ENCODE data around the gene KRTAP5-1. TPM values are rescaled to one million over a fixed set of nuclear protein-coding genes. Genes with fewer than 3 reads are reported as not detected.

Gene KRTAP5-1
- total RNA-seq, 2 experiments from 2014 or later: not detected

GRCh38 chr11:1546077-1546535, 39.0 kb downstream of the KRTAP5-1 start:
- CTCF ChIA-PET (ENCODE audit: unreplicated experiment): interaction anchor here (1.0 kb wide), 1 partner anchor 29 kb away, joined by 5 read pairs; no protein-coding TSS in a partner anchor
- H3K9me2 ChIP-seq (ENCODE audit: insufficient read depth, low read length): no peaks in the 10 kb centered on the region
- no peaks in the 10 kb centered on the region for H3K9me3 ChIP-seq (ENCODE audit: low read length)
- TF ChIP-seq CTCF (conservative IDR thresholded peaks at IDR 0.05; ENCODE audit: low read length) (no peak), EZH2phosphoT487 (IDR thresholded peaks at IDR 0.05; ENCODE audit: borderline replicate concordance, low read depth, low read length) (no peak)
- DNase-seq (ENCODE audit: low spot score): no peak
- BruUV-seq (replicated peaks): no TSS peak
- no peaks in the 10 kb centered on the region for H3K4me1 ChIP-seq (ENCODE audit: insufficient read depth, low read length, poor library complexity, severe bottlenecking)
- H4K20me1 ChIP-seq (ENCODE audit: insufficient read depth, low read length): no peaks in the 10 kb centered on the region
- intact Hi-C loops (cut with micrococcal nuclease; ENCODE audit: unreplicated experiment): loop anchor here (1.0 kb wide), 1 partner anchor 28 kb away; no protein-coding TSS in a partner anchor
- no peak overlapping the region for H3K27ac ChIP-seq (ENCODE audit: low read depth, low read length, poor library complexity, severe bottlenecking)
- POLR2A ChIA-PET: interaction anchor here (0.8 kb wide), 1 partner anchor 29 kb away, joined by 9 read pairs; no protein-coding TSS in a partner anchor
- no peak overlapping the region for H3K4me3 ChIP-seq (ENCODE audit: low read depth, low read length, poor library complexity, severe bottlenecking)
- no peak overlapping the region for H2AFZ ChIP-seq (ENCODE audit: low read length)
- no peaks in the 10 kb centered on the region for H3K36me3 ChIP-seq (ENCODE audit: insufficient read depth, low read length)
- H3K79me2 ChIP-seq (ENCODE audit: insufficient read depth, low read depth, low read length): no peaks in the 10 kb centered on the region
- no peak overlapping the region for H3K4me2 ChIP-seq (ENCODE audit: low read length)

- Histone ChIP-seq H3K9me3 (ENCODE audit: low read length) (no peaks in the 10 kb centered on the region), H3K4me2 (ENCODE audit: low read length) (no peak overlapping the region), H4K20me1 (ENCODE audit: insufficient read depth, low read length) (no peaks in the 10 kb centered on the region), H3K9me2 (ENCODE audit: insufficient read depth, low read length) (no peaks in the 10 kb centered on the region), H3K27ac (ENCODE audit: low read depth, low read length, poor library complexity, severe bottlenecking) (no peak overlapping the region), H3K79me2 (ENCODE audit: insufficient read depth, low read depth, low read length) (no peaks in the 10 kb centered on the region), H3K4me1 (ENCODE audit: insufficient read depth, low read length, poor library complexity, severe bottlenecking) (no peaks in the 10 kb centered on the region), H2AFZ (ENCODE audit: low read length) (no peak overlapping the region), H3K4me3 (ENCODE audit: low read depth, low read length, poor library complexity, severe bottlenecking) (no peak overlapping the region), H3K36me3 (ENCODE audit: insufficient read depth, low read length) (no peaks in the 10 kb centered on the region)
- TF ChIP-seq EZH2phosphoT487 (IDR thresholded peaks at IDR 0.05; ENCODE audit: borderline replicate concordance, low read depth, low read length) (no peak), CTCF (conservative IDR thresholded peaks at IDR 0.05; ENCODE audit: low read length) (no peak)
- ChIA-PET CTCF (ENCODE audit: unreplicated experiment) (no interaction called here), POLR2A (interaction anchor here (0.8 kb wide), 1 partner anchor 30 kb away, joined by 9 read pairs; no protein-coding TSS in a partner anchor)
- intact Hi-C loops (cut with micrococcal nuclease; ENCODE audit: unreplicated experiment): no loop called here
- no TSS peak for BruUV-seq (replicated peaks)
- no peak for DNase-seq (ENCODE audit: low spot score)
These were observed 39.7 kb downstream of the KRTAP5-1 start for GRCh38 chr11:1545432-1545831.

- no peaks in the 10 kb centered on the region for H4K20me1 ChIP-seq (ENCODE audit: insufficient read depth, low read length)
- intact Hi-C loops (cut with micrococcal nuclease; ENCODE audit: unreplicated experiment): no loop called here
- H3K36me3 ChIP-seq (ENCODE audit: insufficient read depth, low read length): no peaks in the 10 kb centered on the region
- POLR2A ChIA-PET: no interaction called here
- no peak overlapping the region for H3K27ac ChIP-seq (ENCODE audit: low read depth, low read length, poor library complexity, severe bottlenecking)
- TF ChIP-seq EZH2phosphoT487 (IDR thresholded peaks at IDR 0.05; ENCODE audit: borderline replicate concordance, low read depth, low read length): no peak
- no peak for TF ChIP-seq CTCF (conservative IDR thresholded peaks at IDR 0.05; ENCODE audit: low read length)
- no peak overlapping the region for H3K4me2 ChIP-seq (ENCODE audit: low read length)
- H3K4me1 ChIP-seq (ENCODE audit: insufficient read depth, low read length, poor library complexity, severe bottlenecking): no peaks in the 10 kb centered on the region
- H3K79me2 ChIP-seq (ENCODE audit: insufficient read depth, low read depth, low read length): no peaks in the 10 kb centered on the region
- no peaks in the 10 kb centered on the region for H3K9me2 ChIP-seq (ENCODE audit: insufficient read depth, low read length)
- no peaks in the 10 kb centered on the region for H3K9me3 ChIP-seq (ENCODE audit: low read length)
- DNase-seq (ENCODE audit: low spot score): no peak
- H3K4me3 ChIP-seq (ENCODE audit: low read depth, low read length, poor library complexity, severe bottlenecking): no peak overlapping the region
- BruUV-seq (replicated peaks): no TSS peak
- no peak overlapping the region for H2AFZ ChIP-seq (ENCODE audit: low read length)
- CTCF ChIA-PET (ENCODE audit: unreplicated experiment): interaction anchor here (0.5 kb wide), 1 partner anchor 470 kb away, joined by 3 read pairs; no protein-coding TSS in a partner anchor
These were observed 40.5 kb downstream of the KRTAP5-1 start for GRCh38 chr11:1544536-1544935.

Measured in OCI-LY7 (cell line).